HG02763 (cell line): ENCODE results near the gene PCDHB8.
"Not testable (repeated sequence)": the region's sequence is repeated elsewhere in the genome, so short reads cannot be mapped to it uniquely, and the experiment has no call there.

Experiments used
- ATAC-seq: cut with Tn5 transposase; IDR thresholded peaks from one replicate; pipeline ENCODE4 v1.9.1; 2021; ENCODE audit warnings: mild to moderate bottlenecking, moderate library complexity; ENCODE audit not compliant: unreplicated experiment

PCDHB8 gene

GRCh38 chr5:141225421-141225820 is 47.8 kb downstream of the PCDHB8 start:
- not testable (repeated sequence) for ATAC-seq
